Measurements from ENCODE around the gene KIF13A.
"Not testable (repeated sequence)": the region's sequence is repeated elsewhere in the genome, so short reads cannot be mapped to it uniquely, and the experiment has no call there.

KIF13A gene

DNA sequence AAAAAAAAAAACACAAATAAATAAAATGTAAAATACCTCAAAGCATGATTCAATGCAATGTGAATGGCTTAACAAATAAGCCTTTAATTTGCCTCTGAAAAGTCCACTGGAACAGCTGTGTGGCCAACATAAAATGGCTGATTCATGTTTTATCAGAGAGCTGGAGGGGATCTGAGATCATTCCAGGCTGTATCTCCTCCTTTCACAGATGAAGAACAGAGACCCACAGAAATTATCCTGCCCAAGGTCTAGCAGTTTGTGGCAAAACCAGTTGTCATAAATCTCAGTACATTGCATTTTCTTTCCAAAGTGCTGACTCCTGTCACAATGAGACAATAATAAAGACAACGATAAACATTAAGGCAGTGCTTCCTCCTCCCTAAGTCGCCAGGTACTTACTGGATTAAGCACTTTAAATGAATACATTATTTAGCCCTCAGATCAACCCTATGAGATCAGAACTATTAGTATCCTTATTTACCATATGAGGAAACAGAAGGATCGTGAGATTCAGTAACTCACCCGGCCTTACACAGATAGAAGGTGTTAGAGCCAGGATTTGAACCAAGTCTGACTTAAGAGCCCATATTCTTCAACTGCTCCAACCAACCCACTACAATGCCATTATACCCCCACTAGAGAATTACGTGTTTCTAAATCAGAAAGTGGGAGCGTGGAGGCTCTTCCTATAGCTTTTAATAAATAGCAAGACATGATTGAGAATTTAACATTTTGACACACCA lies 118.3 kb downstream of the KIF13A start:
- DNase-seq = no peak

GRCh38 chr6:17867880-17868279 lies 119.6 kb downstream of the KIF13A start:
- no peak for DNase-seq

DNA sequence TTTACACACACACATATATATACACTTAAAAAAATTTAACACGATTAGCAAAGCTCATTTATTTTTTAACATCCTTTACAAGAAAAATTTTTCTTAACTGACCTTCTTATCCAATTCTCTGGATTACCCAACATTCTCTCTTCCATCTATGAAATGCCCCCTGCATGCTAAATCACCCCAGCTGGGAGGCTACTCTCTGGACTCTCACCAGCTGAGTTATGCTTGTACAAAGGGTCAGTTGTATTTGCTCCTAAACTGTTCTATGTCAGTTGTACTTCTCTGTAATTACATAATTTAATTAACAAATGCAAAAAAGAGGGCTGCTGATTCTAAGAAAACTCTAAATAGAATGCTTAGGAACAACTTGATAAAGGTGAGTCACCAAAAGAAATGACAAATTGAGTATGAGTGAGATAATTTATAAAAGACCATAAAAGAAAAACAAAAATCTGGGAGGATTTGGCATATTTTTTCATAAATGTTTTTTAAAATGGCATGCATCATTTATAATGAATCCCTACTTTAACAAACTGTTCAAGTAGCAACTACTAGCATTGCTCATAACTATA lies 120.5 kb downstream of the KIF13A start:
- no peak for DNase-seq

- no peak for DNase-seq
Observed at GRCh38 chr6:17865798-17866725, 121.4 kb downstream of the KIF13A start.

GRCh38 chr6:17865243-17865642 lies 122.2 kb downstream of the KIF13A start:
- DNase-seq = no peak

DNA sequence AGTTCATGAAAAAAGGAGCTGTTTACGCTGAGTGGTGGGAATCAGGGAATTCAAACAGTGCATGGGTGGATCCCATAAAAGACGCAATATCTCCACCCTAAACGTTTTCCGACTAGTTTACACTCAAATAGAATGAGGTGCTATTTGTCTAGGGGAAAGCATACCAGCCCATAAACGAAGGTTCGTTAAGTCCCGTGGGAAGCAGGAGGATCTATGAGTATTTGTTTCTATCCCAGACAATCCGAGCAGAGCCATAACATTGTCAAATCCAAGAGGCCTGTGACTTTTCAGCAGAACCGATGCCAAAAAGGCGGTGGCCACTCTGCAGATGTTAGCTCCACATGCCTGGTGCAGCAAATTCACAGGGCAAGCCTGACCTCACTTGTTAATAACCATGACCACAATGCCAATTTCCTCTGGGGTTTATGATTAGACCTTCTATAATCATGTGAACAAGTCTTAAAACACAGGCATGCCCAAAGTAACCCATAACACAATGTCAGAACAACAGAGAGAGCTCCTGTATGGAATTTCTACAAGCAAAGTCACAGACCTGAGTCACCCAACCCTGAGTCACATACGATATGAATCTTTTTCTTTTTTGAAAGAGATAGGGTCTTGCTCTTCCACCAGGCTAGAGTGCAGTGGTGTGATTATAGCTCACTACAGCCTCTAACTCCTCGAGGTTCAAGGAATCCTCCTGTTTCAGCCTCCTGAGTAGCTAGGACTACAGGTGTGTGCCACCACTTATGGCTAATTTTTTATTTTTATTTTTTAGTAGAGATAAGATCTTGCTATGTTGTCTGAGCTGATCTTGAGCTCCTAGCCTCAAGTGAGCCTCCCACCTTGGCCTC lies 123.3 kb downstream of the KIF13A start:
- DNase-seq = no peak

GRCh38 chr6:17861361-17861760 lies 126.1 kb downstream of the KIF13A start:
- no peak for DNase-seq

GRCh38 chr6:17859846-17860245 lies 127.6 kb downstream of the KIF13A start:
- DNase-seq = no peak

GRCh38 chr6:17858584-17858983 lies 128.9 kb downstream of the KIF13A start:
- no peak for DNase-seq

- DNase-seq = not testable (repeated sequence)
Observed at GRCh38 chr6:17857188-17857587, 130.2 kb downstream of the KIF13A start.

DNA sequence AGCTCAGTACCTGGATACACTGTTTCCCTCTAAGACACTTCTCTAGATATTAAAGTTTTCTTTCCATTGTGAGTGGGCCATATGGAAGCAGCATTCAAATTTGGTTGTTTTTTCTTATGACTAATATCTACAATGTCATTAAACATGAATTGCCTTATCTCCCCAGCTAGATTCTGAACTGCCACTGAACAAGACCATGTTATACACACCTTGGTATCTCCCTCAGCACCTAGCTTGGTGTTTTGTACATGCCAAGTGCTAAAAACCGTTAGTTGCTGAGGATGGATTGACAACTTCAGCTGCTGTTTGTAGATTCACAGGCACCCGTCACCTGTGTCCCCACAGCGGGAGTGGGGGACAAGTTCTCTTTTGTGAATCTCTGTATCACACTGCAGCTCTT lies 131.1 kb downstream of the KIF13A start:
- DNase-seq = no peak

- no peak for DNase-seq
Observed at GRCh38 chr6:17855381-17855780, 132.1 kb downstream of the KIF13A start.

DNA sequence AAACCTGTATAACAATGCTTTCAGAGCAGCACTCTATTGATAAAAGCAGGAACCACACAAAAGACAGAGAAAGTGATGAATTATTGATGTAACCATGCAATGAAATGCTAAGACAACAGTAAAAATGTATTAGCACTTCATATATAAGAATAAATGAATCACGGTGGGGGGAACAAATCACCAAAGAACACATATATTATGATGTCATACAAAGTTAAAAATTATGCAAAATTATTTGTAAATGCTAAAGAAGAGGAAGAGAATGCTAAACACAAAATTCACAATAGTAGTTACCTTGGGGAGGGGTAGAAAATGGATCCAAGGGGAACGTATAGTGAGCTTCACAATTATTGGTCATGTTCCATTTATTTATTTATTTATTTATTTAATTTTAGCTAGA lies 133.9 kb downstream of the KIF13A start:
- DNase-seq = no peak

DNA sequence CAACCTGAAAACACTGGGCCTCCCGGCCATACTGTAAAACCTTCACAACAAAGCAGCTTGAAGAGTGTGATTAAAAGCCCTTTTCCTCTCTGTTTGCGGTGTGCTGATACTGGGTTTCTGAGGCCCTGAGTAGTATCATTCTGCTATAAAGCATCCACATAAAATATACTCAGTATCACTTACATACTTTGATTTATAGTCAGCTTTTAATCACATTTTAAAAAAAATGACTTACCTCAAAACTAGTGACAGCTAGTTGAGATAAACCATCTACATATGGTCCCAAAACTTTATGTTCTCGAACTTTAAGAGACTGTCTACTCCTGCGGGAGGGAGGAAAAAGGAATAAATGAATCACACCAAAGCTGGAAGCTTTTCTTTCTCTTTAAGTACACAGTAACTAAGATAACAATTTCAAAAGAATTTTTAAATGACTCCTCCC lies 135.7 kb downstream of the KIF13A start:
- DNase-seq = no peak

DNA sequence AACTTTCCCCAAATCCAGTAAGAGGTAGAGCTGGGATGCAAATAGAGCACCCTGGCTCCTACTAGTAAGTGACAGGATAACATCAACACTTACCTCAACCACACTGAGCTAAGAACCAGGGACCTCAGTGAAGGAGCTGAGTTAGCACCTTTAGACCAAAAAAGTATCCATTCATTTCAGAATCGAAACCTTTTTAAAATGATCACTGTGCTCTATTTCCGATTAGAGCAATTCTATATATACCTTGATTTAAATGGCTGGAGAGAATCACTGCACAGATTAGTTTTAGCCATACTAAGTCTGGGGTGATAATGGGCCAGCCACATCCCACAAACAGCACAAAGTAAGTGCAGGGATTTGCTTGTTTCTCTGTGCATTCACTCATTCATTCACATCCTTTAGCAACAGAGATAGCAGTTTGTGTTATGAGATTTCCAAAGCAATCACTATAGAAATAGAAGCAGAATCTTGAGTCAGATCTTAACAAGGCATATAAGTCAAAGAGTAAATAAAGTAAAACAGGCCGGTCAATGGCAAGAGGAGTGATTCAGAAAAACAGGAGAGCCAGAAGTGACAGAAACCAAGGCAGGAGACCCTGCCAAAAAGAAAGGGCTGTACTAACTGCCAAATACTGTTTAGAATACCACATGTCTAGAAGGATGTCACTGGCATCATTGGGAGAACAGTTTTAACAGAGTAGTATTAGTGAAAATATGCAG lies 136.3 kb downstream of the KIF13A start:
- DNase-seq = no peak

- DNase-seq = no peak
Observed at GRCh38 chr6:17850281-17850680, 137.2 kb downstream of the KIF13A start.

- no peak for DNase-seq
Observed at GRCh38 chr6:17847203-17847760, 140.2 kb downstream of the KIF13A start.

DNA sequence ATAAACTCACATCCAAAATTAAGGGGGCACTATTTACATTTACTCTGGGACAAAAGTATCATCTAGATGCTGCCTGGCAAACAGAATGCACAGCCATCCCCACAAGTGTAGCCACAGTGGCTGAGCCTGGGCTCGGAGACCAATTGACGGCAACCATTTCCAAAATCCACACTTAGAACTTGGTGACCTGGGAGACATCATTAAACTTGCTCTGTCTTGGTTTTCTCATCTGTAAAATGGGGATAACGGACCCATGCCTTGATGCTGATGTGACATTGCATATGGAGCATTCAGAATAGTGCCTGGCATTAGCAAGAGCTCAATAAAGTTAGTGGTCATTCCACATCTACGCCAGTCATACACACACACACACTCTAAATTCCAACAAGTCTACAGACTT lies 140.7 kb downstream of the KIF13A start:
- DNase-seq = no peak

- DNase-seq = no peak
Observed at GRCh38 chr6:17845598-17845997, 141.8 kb downstream of the KIF13A start.

DNA sequence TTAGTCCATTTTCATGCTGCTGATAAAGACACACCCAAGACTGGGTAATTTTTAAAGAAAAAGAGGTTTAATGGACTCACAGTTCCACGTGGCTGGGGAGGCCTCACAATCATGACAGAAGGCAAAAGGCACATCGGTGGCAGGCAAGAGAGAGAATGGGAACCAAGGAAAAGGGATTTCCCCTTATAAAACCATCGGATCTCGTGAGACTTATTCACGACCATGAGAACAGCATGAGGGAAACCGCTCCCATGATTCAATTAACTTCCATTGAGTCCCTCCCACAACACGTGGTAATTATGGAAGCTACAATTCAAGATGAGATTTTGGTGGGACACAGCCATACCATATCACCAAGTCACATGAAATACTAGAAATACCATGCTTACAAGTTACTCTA lies 142.5 kb downstream of the KIF13A start:
- not testable (repeated sequence) for DNase-seq

DNA sequence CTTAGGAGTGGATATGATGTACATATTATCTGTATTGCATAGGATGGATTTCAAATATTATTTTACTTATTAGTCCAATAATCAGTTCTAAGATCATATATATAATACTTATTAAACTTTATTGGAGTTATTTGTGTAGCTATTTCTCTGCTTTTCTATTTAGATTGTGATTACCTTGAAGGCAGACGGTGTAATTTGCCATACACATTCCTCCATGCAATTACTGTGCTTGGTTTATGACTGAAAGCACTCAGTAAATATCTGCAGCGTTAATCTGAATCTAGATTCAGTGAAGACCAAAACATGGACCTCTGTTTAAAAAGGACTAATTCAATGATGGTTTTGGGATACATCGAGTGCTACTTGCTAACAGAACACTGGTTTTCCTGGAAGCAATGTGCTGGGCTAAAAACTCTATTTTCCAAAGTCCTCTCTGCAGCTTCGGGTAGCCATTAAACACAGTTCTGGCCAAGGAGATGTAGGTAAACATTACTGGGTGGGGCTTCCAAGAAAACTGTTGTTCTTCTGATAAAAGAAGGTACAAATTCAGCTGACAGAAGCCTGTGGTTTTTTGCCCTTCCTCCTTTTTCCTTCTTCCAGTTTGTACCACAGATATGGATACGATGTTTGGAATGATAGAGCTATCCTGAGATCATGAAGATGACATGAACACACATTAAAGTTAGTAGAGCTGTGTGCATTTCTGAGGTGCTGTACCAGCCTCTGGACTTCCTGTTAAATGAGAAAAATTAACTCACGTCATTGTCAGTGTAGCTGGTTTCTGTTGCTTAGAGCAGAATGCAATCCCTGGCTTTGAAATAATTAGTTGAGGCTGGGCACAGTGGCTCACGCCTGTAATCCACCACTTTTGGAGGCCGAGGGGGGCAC lies 144.3 kb downstream of the KIF13A start:
- DNase-seq = no peak
